H9 (cell line): ENCODE measurements around the gene HNRNPLL. TPM values are rescaled to one million over a fixed set of nuclear protein-coding genes. Genes with fewer than 3 reads are reported as not detected.

Source experiments
- DNase-seq: peaks from one replicate; pipeline ENCODE4 v3.0.0-alpha.2; 2017
- H2AFZ ChIP-seq: one replicate; pipeline ENCODE4 v1.6.1; 2013; ENCODE audit warnings: mild to moderate bottlenecking, low read length, control low read depth, moderate library complexity
- H2AK5ac ChIP-seq: 2 replicates; pipeline ENCODE4 v1.6.1; 2013; ENCODE audit warnings: low read length, control low read depth, mixed read lengths; ENCODE audit not compliant: insufficient read length
- H2BK120ac ChIP-seq: one replicate; pipeline ENCODE4 v1.6.1; 2013; ENCODE audit warnings: low read depth, mild to moderate bottlenecking, low read length, control low read depth, inconsistent platforms; ENCODE audit not compliant: poor library complexity, severe bottlenecking
- H2BK12ac ChIP-seq: 2 replicates; pipeline ENCODE4 v1.6.1; 2013; ENCODE audit warnings: low read length, control low read depth, mixed read lengths, low read depth; ENCODE audit not compliant: insufficient read length
- H2BK15ac ChIP-seq: 2 replicates; pipeline ENCODE4 v1.6.1; 2013; ENCODE audit warnings: low read depth, low read length, control low read depth
- H2BK20ac ChIP-seq: one replicate; pipeline ENCODE4 v1.6.1; 2013; ENCODE audit warnings: low read depth, mild to moderate bottlenecking, low read length, control low read depth, inconsistent platforms; ENCODE audit not compliant: poor library complexity, severe bottlenecking
- H2BK5ac ChIP-seq: 2 replicates; pipeline ENCODE4 v1.6.1; 2013; ENCODE audit warnings: low read length, control low read depth, mixed read lengths; ENCODE audit not compliant: insufficient read length
- H3K14ac ChIP-seq: 2 replicates; pipeline ENCODE4 v1.6.1; 2013; ENCODE audit warnings: low read length, control low read depth; ENCODE audit not compliant: insufficient read depth
- H3K18ac ChIP-seq: 2 replicates; pipeline ENCODE4 v1.6.1; 2013; ENCODE audit warnings: low read depth, mild to moderate bottlenecking, mixed read lengths, low read length, control low read depth; ENCODE audit not compliant: insufficient read length
- H3K23ac ChIP-seq: 2 replicates; pipeline ENCODE4 v1.6.1; 2013; ENCODE audit warnings: low read length, control low read depth, mixed read lengths, low read depth; ENCODE audit not compliant: insufficient read length
- H3K23me2 ChIP-seq: 2 replicates; pipeline ENCODE4 v1.6.1; 2013; ENCODE audit warnings: low read depth, mild to moderate bottlenecking, mixed read lengths, low read length, control low read depth; ENCODE audit not compliant: insufficient read length, poor library complexity, severe bottlenecking
- H3K27ac ChIP-seq: 2 replicates; pipeline ENCODE4 v1.5.1; 2013; ENCODE audit warnings: low read length, control low read depth, mixed read lengths, low read depth; ENCODE audit not compliant: insufficient read length
- H3K27me3 ChIP-seq: 2 replicates; pipeline ENCODE4 v1.6.1; 2013; ENCODE audit warnings: low read length, control low read depth, inconsistent platforms; ENCODE audit not compliant: insufficient read depth
- H3K4ac ChIP-seq: 2 replicates; pipeline ENCODE4 v1.6.1; 2013; ENCODE audit warnings: low read depth, mild to moderate bottlenecking, control low read depth, inconsistent platforms, low read length, moderate library complexity
- H3K4me1 ChIP-seq: 2 replicates; pipeline ENCODE4 v1.6.1; 2013; ENCODE audit warnings: low read length, control low read depth, inconsistent platforms; ENCODE audit not compliant: insufficient read depth
- H3K4me2 ChIP-seq: 2 replicates; pipeline ENCODE4 v1.6.1; 2013; ENCODE audit warnings: low read length, control low read depth, mixed read lengths; ENCODE audit not compliant: insufficient read length, insufficient read depth
- H3K56ac ChIP-seq: 2 replicates; pipeline ENCODE4 v1.6.1; 2013; ENCODE audit warnings: low read depth, mild to moderate bottlenecking, mixed read lengths, low read length, control low read depth; ENCODE audit not compliant: insufficient read length
- H3K79me1 ChIP-seq: 2 replicates; pipeline ENCODE4 v1.6.1; 2013; ENCODE audit warnings: low read depth, mild to moderate bottlenecking, moderate library complexity, low read length, control low read depth, inconsistent platforms; ENCODE audit not compliant: insufficient read depth, poor library complexity, severe bottlenecking
- H3K79me2 ChIP-seq: 2 replicates; pipeline ENCODE4 v1.6.1; 2013; ENCODE audit warnings: low read length, control low read depth, inconsistent platforms; ENCODE audit not compliant: insufficient read depth
- H3K9ac ChIP-seq: 2 replicates; pipeline ENCODE4 v1.6.1; 2013; ENCODE audit warnings: low read length, control low read depth, mixed read lengths; ENCODE audit not compliant: insufficient read length; ENCODE audit errors: extremely low read depth
- H3K9me3 ChIP-seq: one replicate; pipeline ENCODE4 v1.6.1; 2013; ENCODE audit warnings: low read depth, low read length, inconsistent platforms; ENCODE audit not compliant: control insufficient read depth
- H3T11ph ChIP-seq: one replicate; pipeline ENCODE4 v1.6.1; 2013; ENCODE audit warnings: mild to moderate bottlenecking, low read length, control low read depth, inconsistent platforms
- H4K20me1 ChIP-seq: one replicate; pipeline ENCODE4 v1.6.1; 2013; ENCODE audit not compliant: control insufficient read depth, insufficient read length, insufficient read depth
- H4K5ac ChIP-seq: 2 replicates; pipeline ENCODE4 v1.6.1; 2013; ENCODE audit warnings: low read depth, mild to moderate bottlenecking, mixed read lengths, low read length, control low read depth; ENCODE audit not compliant: insufficient read length
- H4K8ac ChIP-seq: replicated peaks from 2 replicates; pipeline ENCODE4 v1.6.1; 2013; ENCODE audit warnings: low read length, control low read depth, mixed read lengths, low read depth; ENCODE audit not compliant: insufficient read length
- H4K91ac ChIP-seq: 2 replicates; pipeline ENCODE4 v1.6.1; 2013; ENCODE audit warnings: low read depth, mild to moderate bottlenecking, moderate library complexity, mixed read lengths, low read length, control low read depth; ENCODE audit not compliant: insufficient read length
- H3K27ac Mint-ChIP-seq, 3 experiments: 2 replicates in 2 of 3; 3 replicates in 1 of 3; pipeline ENCODE4 v1.8.0; 2020 to 2021; ENCODE audit warnings: mixed read lengths in 3 of 3, mild to moderate bottlenecking in 1 of 3, moderate library complexity in 1 of 3
- H3K27me3 Mint-ChIP-seq: 2 replicates; pipeline ENCODE4 v1.8.0; 2021; ENCODE audit warnings: low read depth, mild to moderate bottlenecking, moderate library complexity, mixed read lengths
- H3K36me3 Mint-ChIP-seq, 3 experiments: 2 replicates in 2 of 3; 3 replicates in 1 of 3; pipeline ENCODE4 v1.8.0; 2020 to 2021; ENCODE audit warnings: low read depth in 3 of 3, mixed read lengths in 3 of 3; ENCODE audit not compliant: insufficient read depth in 1 of 3
- H3K4me1 Mint-ChIP-seq, 2 experiments: 2 replicates each; pipeline ENCODE4 v1.8.0; 2020; ENCODE audit warnings: mixed read lengths in 2 of 2
- H3K4me3 Mint-ChIP-seq, 2 experiments: 2 replicates in 1 of 2; 3 replicates in 1 of 2; pipeline ENCODE4 v1.8.0; 2020 to 2021; ENCODE audit warnings: mild to moderate bottlenecking in 2 of 2, mixed read lengths in 2 of 2, moderate library complexity in 1 of 2
- H3K9me3 Mint-ChIP-seq, 2 experiments: 2 replicates in 1 of 2; 3 replicates in 1 of 2; pipeline ENCODE4 v1.8.0; 2020; ENCODE audit warnings: mild to moderate bottlenecking in 2 of 2, mixed read lengths in 2 of 2, moderate library complexity in 1 of 2
- WGBS: extraction: QIAGEN DNeasy Blood & Tissue Kit; methylation state at CpG from one replicate; pipeline ENCODE4 v1.1.7; 2013; ENCODE audit warnings: missing lambda C conversion rate, low lambda C conversion rate, mixed read lengths; ENCODE audit not compliant: insufficient read length; ENCODE audit errors: extremely low coverage; 5-methylcytosine and 5-hydroxymethylcytosine counted together
- total RNA-seq: library from RNA; stranded (reverse); gene quantifications from 2 replicates; pipeline ENCODE4 v1.2.1, GENCODE V29; 2021
- TF ChIP-seq, protein P1 (sequence below): fragments of 200-600 bp; sonication (generic); conservative IDR thresholded peaks from 3 replicates; pipeline ENCODE4 v1.8.0; 2021; ENCODE audit warnings: antibody characterized with exemption, mild to moderate bottlenecking

HNRNPLL gene
- total RNA-seq, 1 experiment from 2014 or later = 52.3 TPM

DNA sequence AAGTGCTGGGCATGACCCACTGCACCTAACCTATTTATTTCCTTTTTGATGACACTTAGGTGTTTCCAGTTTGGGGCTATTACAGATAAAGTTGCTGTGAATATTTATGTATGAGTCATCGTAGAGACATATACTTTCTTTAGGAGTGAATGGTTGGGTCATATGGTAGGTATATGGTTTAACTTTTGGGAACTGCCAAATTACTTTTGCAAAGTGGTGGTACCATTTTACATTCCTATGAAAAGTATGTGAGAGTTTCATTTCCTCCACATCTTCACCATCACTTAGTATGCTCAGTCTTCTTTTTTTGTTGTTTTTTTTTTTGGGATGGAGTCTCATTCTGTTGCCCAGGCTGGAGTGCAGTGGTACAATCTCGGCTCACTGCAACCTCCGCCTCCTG lies 56.1 kb downstream of the HNRNPLL start:
- Histone ChIP-seq H3K4me2 (no peak overlapping the region), H4K91ac (no peak overlapping the region), H2BK120ac (no peak overlapping the region), H3K14ac (no peak overlapping the region), H3K23ac (no peak overlapping the region), H3K23me2 (no peaks in the 10 kb centered on the region), H2AFZ (no peak overlapping the region), H3K27me3 (no peaks in the 10 kb centered on the region), H3K56ac (no peak overlapping the region), H3K9ac (no peak overlapping the region), H3K79me2 (no peaks in the 10 kb centered on the region), H2BK20ac (no peak overlapping the region), H3K79me1 (no peaks in the 10 kb centered on the region), H3K27ac (no peak overlapping the region), H3K4ac (no peak overlapping the region), H2BK15ac (no peak overlapping the region), H4K5ac (no peak overlapping the region), H2AK5ac (no peak overlapping the region), H3K18ac (no peak overlapping the region), H2BK5ac (no peak overlapping the region), H4K20me1 (no peaks in the 10 kb centered on the region), H4K8ac (no peak overlapping the region), H3K4me1 (peaks cover 2% of the 10 kb centered on the region; the same call in 1 of the 2 replicates), H3K9me3 (no peaks in the 10 kb centered on the region), H3T11ph (no peak overlapping the region), H2BK12ac (no peak overlapping the region)
- TF ChIP-seq, protein P1, sequence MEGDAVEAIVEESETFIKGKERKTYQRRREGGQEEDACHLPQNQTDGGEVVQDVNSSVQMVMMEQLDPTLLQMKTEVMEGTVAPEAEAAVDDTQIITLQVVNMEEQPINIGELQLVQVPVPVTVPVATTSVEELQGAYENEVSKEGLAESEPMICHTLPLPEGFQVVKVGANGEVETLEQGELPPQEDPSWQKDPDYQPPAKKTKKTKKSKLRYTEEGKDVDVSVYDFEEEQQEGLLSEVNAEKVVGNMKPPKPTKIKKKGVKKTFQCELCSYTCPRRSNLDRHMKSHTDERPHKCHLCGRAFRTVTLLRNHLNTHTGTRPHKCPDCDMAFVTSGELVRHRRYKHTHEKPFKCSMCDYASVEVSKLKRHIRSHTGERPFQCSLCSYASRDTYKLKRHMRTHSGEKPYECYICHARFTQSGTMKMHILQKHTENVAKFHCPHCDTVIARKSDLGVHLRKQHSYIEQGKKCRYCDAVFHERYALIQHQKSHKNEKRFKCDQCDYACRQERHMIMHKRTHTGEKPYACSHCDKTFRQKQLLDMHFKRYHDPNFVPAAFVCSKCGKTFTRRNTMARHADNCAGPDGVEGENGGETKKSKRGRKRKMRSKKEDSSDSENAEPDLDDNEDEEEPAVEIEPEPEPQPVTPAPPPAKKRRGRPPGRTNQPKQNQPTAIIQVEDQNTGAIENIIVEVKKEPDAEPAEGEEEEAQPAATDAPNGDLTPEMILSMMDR = no peak
- Mint-ChIP-seq H3K4me3 (no peak overlapping the region), H3K4me1 (peaks cover 28 to 36% of the 10 kb centered on the region in 2 experiments), H3K9me3 (no peaks in the 10 kb centered on the region), H3K27ac (no peak overlapping the region), H3K27me3 (no peaks in the 10 kb centered on the region; the same call in 1 of the 2 replicates), H3K36me3 (peaks cover 0 to 2% (median 0%) of the 10 kb centered on the region in 3 experiments; a peak in 1 of 7 replicates)
- no peak for DNase-seq
- no CpG with 5 or more reads among the region's 3 CpGs for WGBS
